HTR-8/SVneo (cell line): Measurements from ENCODE around the gene TRABD2B.

Experiments
- DNase-seq: peaks from one replicate; pipeline ENCODE4 v3.0.0; 2011; ENCODE audit warnings: low spot score, mixed read lengths; ENCODE audit not compliant: insufficient read length
- FAIRE-seq: peaks from 2 replicates; lab custom pipeline; 2011; peaks lifted over from hg19 to GRCh38; lab: Jason Lieb, UNC

The TRABD2B gene

GRCh38 chr1:47769295-47769694 is 227.9 kb downstream of the TRABD2B start:
- DNase-seq = no peak
- no peak for FAIRE-seq

DNA sequence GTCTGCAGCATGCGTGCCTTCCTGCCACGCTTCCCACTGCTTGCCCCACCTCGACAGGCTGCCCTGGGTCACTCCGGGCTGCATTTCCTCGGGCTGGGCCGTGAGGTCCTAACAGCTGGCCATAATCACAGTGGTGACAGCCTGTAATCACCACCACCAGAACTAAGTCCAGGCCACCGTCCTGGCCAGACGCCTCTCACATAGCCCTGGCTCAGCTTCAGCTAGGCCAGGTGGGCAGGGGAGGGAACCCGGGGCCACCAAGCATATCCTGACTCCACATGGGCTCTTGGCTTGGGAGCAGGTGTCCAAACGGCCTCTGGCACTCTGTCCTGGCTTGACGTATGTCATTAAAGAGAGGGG is 229.5 kb downstream of the TRABD2B start:
- DNase-seq (no peak), FAIRE-seq (no peak)

- FAIRE-seq (no peak), DNase-seq (no peak)
Measured at GRCh38 chr1:47766832-47767740, 230.1 kb downstream of the TRABD2B start.

GRCh38 chr1:47765742-47766485 is 231.3 kb downstream of the TRABD2B start:
- no peak for DNase-seq
- no peak for FAIRE-seq

DNA sequence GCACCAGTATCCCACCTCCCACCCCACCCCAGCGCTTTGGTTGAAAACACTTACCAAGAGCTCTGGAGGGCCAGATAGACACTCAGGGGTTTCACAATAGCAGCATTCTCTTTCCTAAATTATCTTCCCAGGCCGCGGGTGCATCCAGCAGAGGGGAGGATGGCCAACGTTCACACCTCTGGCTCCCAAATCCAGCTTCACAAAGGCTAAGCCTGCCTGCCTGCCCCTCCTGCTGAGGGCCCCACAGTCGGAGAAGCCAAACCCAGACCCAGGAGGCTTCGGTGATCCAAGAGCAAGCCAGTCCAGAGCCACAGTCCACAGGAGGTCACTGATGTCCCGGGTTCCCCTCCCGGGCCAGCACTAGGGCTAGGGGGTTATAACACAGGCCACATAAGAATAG is 231.9 kb downstream of the TRABD2B start:
- no peak for FAIRE-seq
- DNase-seq = no peak

GRCh38 chr1:47764461-47765046 is 232.6 kb downstream of the TRABD2B start:
- FAIRE-seq = no peak

GRCh38 chr1:47763591-47764171 is 233.5 kb downstream of the TRABD2B start:
- DNase-seq (no peak), FAIRE-seq (no peak)

More at GRCh38 chr1:47764461-47765046, 232.6 kb downstream of the TRABD2B start:
- DNase-seq = no peak

DNA sequence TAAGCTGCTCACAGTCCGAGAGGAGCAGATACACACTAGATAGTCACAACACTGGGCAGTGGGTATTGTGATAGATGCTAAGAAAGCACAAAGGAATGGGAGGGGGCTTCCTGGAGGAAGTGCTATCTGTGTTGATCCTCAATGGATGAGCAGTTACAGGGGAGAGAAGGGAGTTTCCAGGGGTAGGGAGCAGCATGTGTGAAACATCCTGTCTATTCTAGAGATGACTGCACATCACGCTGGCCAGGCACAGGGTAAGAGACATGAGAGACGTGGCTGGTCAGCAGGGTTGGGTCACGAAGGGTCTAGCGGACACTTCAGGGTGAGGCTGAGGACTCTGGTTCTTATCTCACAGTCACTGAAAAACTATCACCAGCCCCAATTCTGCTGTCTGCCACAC is 235.2 kb downstream of the TRABD2B start:
- DNase-seq (no peak), FAIRE-seq (no peak)

GRCh38 chr1:47761201-47761930 is 235.8 kb downstream of the TRABD2B start:
- FAIRE-seq (no peak), DNase-seq (no peak)

DNA sequence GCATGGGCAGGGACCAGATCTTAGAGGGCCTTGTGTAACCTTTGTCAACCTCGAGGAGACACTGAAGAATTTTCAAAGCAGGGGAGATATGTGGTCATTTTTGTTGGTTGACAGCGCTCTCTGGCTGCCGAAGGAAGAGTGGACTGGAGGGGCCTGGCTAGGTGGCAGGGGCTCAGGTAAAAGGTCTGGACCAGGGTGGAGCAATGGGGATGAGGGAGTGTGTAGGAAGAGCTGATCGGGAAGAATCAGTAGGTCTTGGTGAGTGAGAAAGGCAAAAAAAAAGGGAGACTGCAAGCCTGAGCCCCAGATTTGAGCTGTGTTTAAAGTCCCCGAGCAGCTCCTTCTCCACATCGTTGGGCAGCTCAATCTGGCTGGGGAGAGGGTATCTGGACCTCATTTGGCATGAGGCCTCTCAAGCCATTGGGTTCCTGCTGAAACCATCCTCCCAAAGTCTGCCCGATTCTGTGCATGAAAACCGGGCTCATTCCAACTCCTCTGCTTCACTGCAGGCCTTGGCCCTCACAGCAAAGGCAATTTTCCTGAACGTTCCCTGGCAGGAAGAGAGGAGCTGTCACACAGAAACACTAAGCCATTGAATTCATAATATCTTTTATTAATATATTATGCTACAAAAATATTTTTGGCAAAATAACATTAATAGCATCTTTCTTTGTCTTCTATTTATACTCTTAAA is 237.1 kb downstream of the TRABD2B start:
- no peak for DNase-seq
- no peak for FAIRE-seq

GRCh38 chr1:47759251-47759935 is 237.8 kb downstream of the TRABD2B start:
- DNase-seq (no peak), FAIRE-seq (no peak)

DNA sequence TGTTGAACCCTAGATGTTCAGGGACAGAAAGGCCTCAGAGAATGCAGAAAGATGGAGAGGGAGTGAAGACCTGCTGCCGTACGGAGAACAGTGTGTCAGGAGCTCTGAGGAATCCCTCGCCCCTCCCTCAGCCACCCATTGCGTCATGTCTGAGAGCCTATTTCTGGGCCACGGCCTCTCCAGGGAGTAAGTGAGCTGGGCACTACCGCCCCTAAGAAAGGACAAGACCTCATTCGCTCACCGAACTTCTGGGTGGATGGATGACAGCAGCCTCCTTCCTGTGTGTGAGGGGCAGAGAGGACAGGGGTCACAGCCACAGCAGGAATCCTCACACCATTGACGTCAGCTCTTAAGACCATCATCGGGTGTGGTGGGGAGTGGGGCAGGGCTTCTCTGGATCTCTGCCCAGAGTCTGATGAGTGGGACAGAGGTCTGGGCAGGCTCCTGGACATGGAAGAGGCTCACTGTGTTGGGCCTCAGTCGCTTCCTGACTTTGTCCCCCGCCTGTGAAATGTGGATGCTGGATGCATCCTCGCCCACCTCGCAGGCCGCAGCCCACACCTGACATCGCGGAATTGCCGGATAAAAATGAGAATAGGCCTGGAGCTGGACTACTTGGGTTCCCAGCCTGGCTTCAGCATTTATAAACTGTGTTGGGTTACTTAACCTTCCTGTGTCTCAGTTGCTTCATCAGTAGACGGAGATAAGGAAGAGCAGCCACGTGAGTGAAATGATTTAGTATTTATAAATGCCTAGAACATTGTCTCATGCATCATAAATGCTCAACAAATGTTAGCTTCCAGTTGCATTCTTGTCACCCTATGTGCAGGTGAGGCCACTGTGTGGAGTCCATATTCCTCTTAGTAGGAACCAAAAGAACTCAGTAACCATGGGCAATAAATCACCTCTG is 238.6 kb downstream of the TRABD2B start:
- FAIRE-seq (no peak), DNase-seq (no peak)

- DNase-seq (no peak), FAIRE-seq (no peak)
Measured at GRCh38 chr1:47757226-47757975, 239.8 kb downstream of the TRABD2B start.

DNA sequence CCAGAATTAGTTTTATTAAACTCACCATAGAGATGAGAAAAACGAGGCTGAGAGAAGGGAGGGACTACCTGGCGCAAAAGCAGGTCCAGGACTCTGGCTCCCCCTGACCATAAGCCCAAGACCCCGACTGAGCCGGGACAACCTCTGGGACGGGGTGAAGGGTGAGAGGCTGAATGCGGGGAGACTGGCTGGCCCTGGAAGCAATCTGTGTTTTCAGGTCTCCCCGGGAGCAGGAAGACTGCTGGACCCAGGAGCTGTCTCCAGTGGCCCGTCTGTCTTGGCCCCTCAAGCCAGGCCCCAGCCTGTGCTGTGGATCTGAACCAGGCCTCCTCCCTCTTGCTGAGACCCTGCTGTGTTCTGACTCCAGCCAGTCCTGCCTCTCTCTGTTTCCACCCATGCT is 240.8 kb downstream of the TRABD2B start:
- FAIRE-seq (no peak), DNase-seq (no peak)

DNA sequence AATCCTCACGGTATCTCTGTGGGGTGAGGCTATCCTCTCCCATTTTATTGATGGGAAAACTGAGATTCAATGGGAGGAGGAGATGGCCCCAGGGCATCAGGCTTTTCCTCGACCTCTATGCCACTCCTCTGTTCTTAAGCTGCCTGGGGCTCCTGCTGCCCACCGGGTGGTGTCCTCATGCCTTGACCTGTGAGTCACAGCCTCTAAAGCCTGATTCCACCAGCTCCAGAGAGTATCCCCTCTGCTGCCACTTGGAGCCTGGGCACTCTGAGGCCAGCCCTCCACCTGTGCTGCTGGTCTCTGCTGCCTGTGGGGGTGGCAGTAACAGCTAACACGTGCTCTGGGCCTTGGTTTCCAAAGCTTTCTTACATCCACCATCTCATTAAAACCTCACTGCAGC is 241.2 kb downstream of the TRABD2B start:
- DNase-seq = no peak
- FAIRE-seq = no peak

DNA sequence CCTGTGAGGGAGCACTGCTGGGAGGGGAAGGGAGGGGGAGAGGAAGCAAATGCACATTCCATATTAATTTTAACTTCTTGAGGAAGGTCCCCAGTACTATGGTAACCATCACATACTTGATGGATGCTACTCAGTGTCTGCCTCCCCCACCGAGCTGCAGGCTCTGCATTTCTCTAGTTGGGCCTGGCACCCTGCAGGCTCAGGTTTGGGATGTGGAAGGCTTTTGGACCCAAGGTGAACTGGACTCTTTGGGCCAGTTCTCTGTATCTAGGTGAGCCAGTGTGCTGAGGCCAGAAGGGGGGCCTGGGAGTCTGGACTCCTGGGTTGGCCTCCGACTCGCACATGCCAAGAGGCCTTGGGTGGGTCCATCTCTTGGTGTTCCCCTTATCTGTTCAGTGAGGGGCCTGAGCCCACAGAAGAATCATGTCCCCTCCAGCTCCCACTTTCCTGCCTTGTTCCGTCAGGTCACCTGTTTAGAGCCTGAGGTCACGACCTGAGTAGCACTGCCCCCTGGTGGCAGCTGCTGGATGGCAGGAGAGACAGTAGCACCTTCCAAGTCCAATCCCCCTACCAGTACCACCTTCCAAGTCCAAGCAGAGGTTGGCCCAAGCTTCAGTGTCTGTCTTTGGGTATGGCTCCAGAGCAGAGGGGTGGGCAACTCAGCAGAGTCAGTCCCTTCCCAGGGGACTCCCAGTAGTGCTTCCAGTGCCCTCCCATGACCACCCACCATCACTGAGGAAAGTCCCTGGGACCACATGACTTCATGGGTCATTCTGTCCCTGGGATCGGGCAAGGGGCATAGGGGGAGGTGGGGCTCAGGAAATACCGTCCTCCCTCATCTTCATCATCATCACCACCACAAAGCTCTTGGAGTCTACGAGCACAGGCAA is 241.8 kb downstream of the TRABD2B start:
- FAIRE-seq (no peak), DNase-seq (no peak)
